HG03565 (cell line): ENCODE results near the gene FRG2.
"Not testable (repeated sequence)": the region's sequence is repeated elsewhere in the genome, so short reads cannot be mapped to it uniquely, and the experiment has no call there.

Experiments used
- ATAC-seq: cut with Tn5 transposase; IDR thresholded peaks from one replicate; pipeline ENCODE4 v1.9.1; 2021; ENCODE audit warnings: mild to moderate bottlenecking, moderate library complexity; ENCODE audit not compliant: unreplicated experiment

The FRG2 gene

GRCh38 chr4:190027156-190027555, at the start of gene FRG2:
Gene FRG2, minus strand, starts transcription at chr4:190027256. Its CDS starts 52 bp downstream, at chr4:190027204.
- ATAC-seq = not testable (repeated sequence)

GRCh38 chr4:190068351-190068750, 41.3 kb upstream of the FRG2 start:
- not testable (repeated sequence) for ATAC-seq

- not testable (repeated sequence) for ATAC-seq
These were observed 37.7 kb upstream of the FRG2 start for GRCh38 chr4:190064805-190065204.

- not testable (repeated sequence) for ATAC-seq
These were observed 37.3 kb upstream of the FRG2 start, which contains the start of gene DBET for GRCh38 chr4:190064342-190064741. Gene DBET, plus strand, starts transcription at chr4:190064502.

GRCh38 chr4:190058997-190059396, 31.9 kb upstream of the FRG2 start:
- ATAC-seq = not testable (repeated sequence)

- not testable (repeated sequence) for ATAC-seq
These were observed 22.6 kb upstream of the FRG2 start for GRCh38 chr4:190049378-190050239.

- not testable (repeated sequence) for ATAC-seq
These were observed 20.6 kb upstream of the FRG2 start for GRCh38 chr4:190047627-190048026.

- not testable (repeated sequence) for ATAC-seq
These were observed 13.8 kb upstream of the FRG2 start for GRCh38 chr4:190040873-190041272.

- ATAC-seq = not testable (repeated sequence)
These were observed 10.8 kb upstream of the FRG2 start for GRCh38 chr4:190037704-190038388.

GRCh38 chr4:190031264-190031663, 4.2 kb upstream of the FRG2 start:
- ATAC-seq = not testable (repeated sequence)

GRCh38 chr4:190022614-190023281, 4.3 kb downstream of the FRG2 start:
- not testable (repeated sequence) for ATAC-seq

- not testable (repeated sequence) for ATAC-seq
These were observed 5.1 kb downstream of the FRG2 start for GRCh38 chr4:190021973-190022372.

- ATAC-seq = no peak
These were observed 6.0 kb downstream of the FRG2 start for GRCh38 chr4:190020790-190021717.

- ATAC-seq = not testable (repeated sequence)
These were observed 7.1 kb downstream of the FRG2 start for GRCh38 chr4:190019859-190020463.

- ATAC-seq = no peak
These were observed 7.8 kb downstream of the FRG2 start for GRCh38 chr4:190019023-190019858.

- ATAC-seq = no peak
These were observed 8.7 kb downstream of the FRG2 start for GRCh38 chr4:190018201-190018920.

GRCh38 chr4:190017357-190018200, 9.5 kb downstream of the FRG2 start:
- ATAC-seq = no peak
